Smooth muscle cell (in vitro differentiated cells): ENCODE data around the gene COX6B1. TPM values are rescaled to one million over a fixed set of nuclear protein-coding genes. Genes with fewer than 3 reads are reported as not detected.

Experiments used
- DNase-seq: peaks from one replicate; lab custom pipeline; 2025; ENCODE audit not compliant: unreplicated experiment; lab: John Stamatoyannopoulos, UW
- H2AFZ ChIP-seq: fragments of 200-600 bp; sonication (generic); 2 replicates; pipeline ENCODE4 v1.6.0; 2016; ENCODE audit warnings: antibody characterized with exemption, low read depth, mild to moderate bottlenecking
- H3F3A ChIP-seq: fragments of 200-600 bp; sonication (generic); 2 replicates; pipeline ENCODE4 v1.6.0; 2017; ENCODE audit warnings: antibody characterized with exemption, low read depth
- H3K27ac ChIP-seq: fragments of 200-600 bp; sonication (generic); 2 replicates; pipeline ENCODE4 v1.5.1; 2016; ENCODE audit warnings: low read depth, mild to moderate bottlenecking
- H3K27me3 ChIP-seq: fragments of 200-600 bp; sonication (generic); 2 replicates; pipeline ENCODE4 v1.6.1; 2016; ENCODE audit warnings: low read depth, mild to moderate bottlenecking
- H3K36me3 ChIP-seq: fragments of 200-600 bp; sonication (generic); 2 replicates; pipeline ENCODE4 v1.5.1; 2016; ENCODE audit warnings: low read depth
- H3K4me1 ChIP-seq: fragments of 200-600 bp; sonication (generic); 2 replicates; pipeline ENCODE4 v1.5.1; 2016; ENCODE audit warnings: low read depth
- H3K4me2 ChIP-seq: fragments of 200-600 bp; sonication (generic); 2 replicates; pipeline ENCODE4 v1.6.0; 2016; ENCODE audit warnings: mild to moderate bottlenecking
- H3K4me3 ChIP-seq: fragments of 200-600 bp; sonication (generic); 2 replicates; pipeline ENCODE4 v1.5.1; 2016; ENCODE audit warnings: mild to moderate bottlenecking
- H3K79me2 ChIP-seq: fragments of 200-600 bp; sonication (generic); 2 replicates; pipeline ENCODE4 v1.6.0; 2016; ENCODE audit warnings: low read depth, mild to moderate bottlenecking
- H3K9ac ChIP-seq: fragments of 200-600 bp; sonication (generic); 2 replicates; pipeline ENCODE4 v1.6.0; 2016; ENCODE audit warnings: low read depth
- H3K9me3 ChIP-seq: fragments of 200-600 bp; sonication (generic); replicated peaks from 2 replicates; pipeline ENCODE4 v1.5.1; 2016; ENCODE audit warnings: low read depth
- H4K20me1 ChIP-seq: fragments of 200-600 bp; sonication (generic); 2 replicates; pipeline ENCODE4 v1.6.0; 2016; ENCODE audit warnings: low read depth
- WGBS: methylation state at CpG from one replicate; pipeline ENCODE4 v1.1.7; 2016; ENCODE audit warnings: low lambda C conversion rate; 5-methylcytosine and 5-hydroxymethylcytosine counted together
- polyA plus RNA-seq: library from polyadenylated mRNA; unstranded; fragments of >200 nt; fragmentation: Nextera tagmentation; extraction: Ambion mirVana; gene quantifications from 2 replicates; pipeline ENCODE4 v1.2.1, GENCODE V29; 2016
- total RNA-seq: library from RNA; depleted of rRNA; stranded (reverse); fragments of >200 nt; gene quantifications from 2 replicates; pipeline ENCODE4 v1.2.3, GENCODE V29; 2014
- TF ChIP-seq, protein P1 (sequence below): fragments of 200-600 bp; sonication (generic); IDR thresholded peaks from 2 replicates; pipeline ENCODE4 v1.5.1; 2017; ENCODE audit warnings: borderline replicate concordance, mild to moderate bottlenecking, antibody characterized with exemption; ENCODE audit not compliant: insufficient read depth, poor library complexity, severe bottlenecking

Gene COX6B1
- total and polyA plus RNA-seq, 2 experiments from 2014 or later = 622 to 971 TPM

DNA sequence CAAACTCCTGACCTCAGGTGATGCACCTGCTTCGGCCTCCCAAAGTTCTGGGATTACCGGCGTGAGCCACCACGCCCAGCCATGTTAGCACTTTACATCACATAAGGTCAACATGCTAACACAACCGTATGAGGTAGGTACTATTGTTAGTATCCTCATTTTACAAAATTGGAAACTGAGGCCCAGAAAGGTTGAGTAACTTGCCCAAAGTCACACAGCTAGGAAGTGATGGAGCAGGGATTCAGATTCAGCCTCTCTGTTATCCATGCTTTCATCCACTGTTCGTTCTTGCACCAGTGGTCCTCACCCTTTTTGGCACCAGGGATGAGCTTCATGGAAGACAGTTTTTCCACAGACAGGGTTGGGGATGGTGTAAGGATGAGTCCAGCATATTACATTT is 8.6 kb downstream of the COX6B1 start:
- TF ChIP-seq, protein P1, sequence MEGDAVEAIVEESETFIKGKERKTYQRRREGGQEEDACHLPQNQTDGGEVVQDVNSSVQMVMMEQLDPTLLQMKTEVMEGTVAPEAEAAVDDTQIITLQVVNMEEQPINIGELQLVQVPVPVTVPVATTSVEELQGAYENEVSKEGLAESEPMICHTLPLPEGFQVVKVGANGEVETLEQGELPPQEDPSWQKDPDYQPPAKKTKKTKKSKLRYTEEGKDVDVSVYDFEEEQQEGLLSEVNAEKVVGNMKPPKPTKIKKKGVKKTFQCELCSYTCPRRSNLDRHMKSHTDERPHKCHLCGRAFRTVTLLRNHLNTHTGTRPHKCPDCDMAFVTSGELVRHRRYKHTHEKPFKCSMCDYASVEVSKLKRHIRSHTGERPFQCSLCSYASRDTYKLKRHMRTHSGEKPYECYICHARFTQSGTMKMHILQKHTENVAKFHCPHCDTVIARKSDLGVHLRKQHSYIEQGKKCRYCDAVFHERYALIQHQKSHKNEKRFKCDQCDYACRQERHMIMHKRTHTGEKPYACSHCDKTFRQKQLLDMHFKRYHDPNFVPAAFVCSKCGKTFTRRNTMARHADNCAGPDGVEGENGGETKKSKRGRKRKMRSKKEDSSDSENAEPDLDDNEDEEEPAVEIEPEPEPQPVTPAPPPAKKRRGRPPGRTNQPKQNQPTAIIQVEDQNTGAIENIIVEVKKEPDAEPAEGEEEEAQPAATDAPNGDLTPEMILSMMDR = no peak
- H3K9ac ChIP-seq = no peak overlapping the region
- H4K20me1 ChIP-seq = peaks cover 29% of the 10 kb centered on the region
- no peaks in the 10 kb centered on the region for H3K4me1 ChIP-seq
- H3K27ac ChIP-seq = no peak overlapping the region
- H3F3A ChIP-seq = no peaks in the 10 kb centered on the region
- no peak for DNase-seq
- H3K4me3 ChIP-seq = no peak overlapping the region
- no peaks in the 10 kb centered on the region for H3K79me2 ChIP-seq
- no peaks in the 10 kb centered on the region for H3K9me3 ChIP-seq
- WGBS = 98% methylated on average over 6 of the region's 6 CpGs
- H3K27me3 ChIP-seq = no peaks in the 10 kb centered on the region
- peaks cover 10% of the 10 kb centered on the region for H3K36me3 ChIP-seq
- H3K4me2 ChIP-seq = no peak overlapping the region
- no peak overlapping the region for H2AFZ ChIP-seq

DNA sequence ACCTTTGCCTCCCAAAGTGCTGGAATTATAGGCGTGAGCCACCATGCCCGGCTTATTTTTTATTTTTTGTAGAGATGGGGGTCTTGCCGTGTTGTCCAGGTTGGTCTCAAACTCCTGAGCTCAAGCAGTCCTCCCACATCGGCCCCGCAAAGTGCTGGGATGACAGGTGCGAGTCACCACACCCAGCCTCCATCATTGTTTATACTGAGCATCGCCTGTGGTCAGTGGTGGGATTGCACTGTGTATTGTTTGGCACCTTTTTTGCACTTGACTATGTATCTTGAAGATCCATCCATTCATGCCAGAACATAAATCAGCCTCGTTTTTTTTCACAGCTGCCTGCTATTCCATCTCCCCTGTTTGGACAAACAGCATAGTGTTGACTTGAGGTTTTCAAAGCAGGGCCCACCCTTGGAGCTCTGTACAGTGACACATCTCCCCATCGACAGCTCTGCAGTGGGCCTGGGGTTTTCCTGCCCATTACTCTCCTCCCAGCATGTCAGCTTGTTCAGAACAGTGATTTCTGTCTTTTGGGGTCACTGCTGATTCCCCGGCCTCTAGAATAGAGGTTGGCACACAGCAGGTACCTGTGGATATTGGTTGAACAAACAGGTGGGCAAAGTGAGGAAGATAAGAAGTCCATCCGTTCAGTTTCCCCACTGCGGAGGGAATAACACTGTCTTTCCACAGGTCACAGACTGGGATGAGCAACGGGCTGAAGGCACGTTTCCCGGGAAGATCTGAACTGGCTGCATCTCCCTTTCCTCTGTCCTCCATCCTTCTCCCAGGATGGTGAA is 10.0 kb downstream of the COX6B1 start:
- Histone ChIP-seq H3K4me1 (no peaks in the 10 kb centered on the region), H3K36me3 (peaks cover 10% of the 10 kb centered on the region), H3K4me2 (no peak overlapping the region), H3K9ac (no peak overlapping the region), H3K27ac (no peak overlapping the region), H3F3A (no peaks in the 10 kb centered on the region), H3K9me3 (no peaks in the 10 kb centered on the region), H4K20me1 (peaks cover 29% of the 10 kb centered on the region), H3K79me2 (no peaks in the 10 kb centered on the region), H2AFZ (no peak overlapping the region), H3K4me3 (no peak overlapping the region), H3K27me3 (no peaks in the 10 kb centered on the region)
- 94% methylated on average over 15 of the region's 15 CpGs for WGBS
- DNase-seq = no peak
- TF ChIP-seq, protein P1 = no peak

DNA sequence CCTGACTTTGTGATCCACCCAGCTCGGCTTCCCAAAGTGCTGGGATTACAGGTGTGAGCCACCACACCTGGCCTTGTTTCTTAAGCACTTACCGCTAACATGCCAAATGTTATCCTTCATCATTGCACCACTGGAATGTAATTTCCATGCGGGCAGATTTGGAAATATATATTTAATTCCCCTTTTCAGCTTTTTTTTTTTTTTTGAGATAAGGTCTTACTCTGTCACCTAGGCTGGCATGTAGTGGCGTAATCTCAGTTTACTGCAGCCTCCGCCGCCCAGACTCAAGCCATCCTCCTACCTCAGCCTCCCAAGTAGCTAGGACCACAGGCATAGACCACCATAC is 13.8 kb downstream of the COX6B1 start:
- Histone ChIP-seq H3K79me2 (no peaks in the 10 kb centered on the region), H3K9ac (no peak overlapping the region), H3K4me3 (no peak overlapping the region), H3K9me3 (no peaks in the 10 kb centered on the region), H3K4me1 (no peaks in the 10 kb centered on the region), H3K36me3 (peaks cover 10% of the 10 kb centered on the region), H3F3A (no peaks in the 10 kb centered on the region), H3K27me3 (no peaks in the 10 kb centered on the region), H4K20me1 (peaks cover 16% of the 10 kb centered on the region), H3K27ac (no peak overlapping the region), H3K4me2 (no peak overlapping the region), H2AFZ (no peak overlapping the region)
- 94% methylated on average over 6 of the region's 6 CpGs for WGBS
- no peak for DNase-seq
- TF ChIP-seq, protein P1 = no peak

DNA sequence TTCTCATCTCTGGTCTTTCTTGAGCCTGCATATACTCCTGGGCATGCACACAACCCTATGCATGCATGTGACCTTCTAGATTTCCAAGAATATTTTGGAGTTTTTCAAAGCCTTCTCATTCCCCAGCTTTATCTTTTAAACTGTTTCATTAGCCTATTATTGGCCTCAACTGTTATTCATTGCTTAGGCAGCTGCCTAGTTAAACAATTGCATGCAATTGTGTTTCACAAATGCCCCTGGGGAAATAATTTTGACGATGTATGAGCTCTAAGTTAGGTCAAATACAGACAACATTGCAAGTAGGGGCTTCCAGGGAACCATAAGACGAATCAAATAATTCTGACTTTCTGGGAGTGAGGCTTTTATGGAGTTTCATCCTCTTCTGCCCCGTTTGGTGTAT is 15.9 kb downstream of the COX6B1 start:
- Histone ChIP-seq H3K4me3 (no peak overlapping the region), H3F3A (no peaks in the 10 kb centered on the region), H2AFZ (no peak overlapping the region), H4K20me1 (peaks cover 4% of the 10 kb centered on the region), H3K9me3 (no peaks in the 10 kb centered on the region), H3K4me2 (no peak overlapping the region), H3K27ac (no peak overlapping the region), H3K4me1 (no peaks in the 10 kb centered on the region), H3K79me2 (no peaks in the 10 kb centered on the region), H3K36me3 (peaks cover 1% of the 10 kb centered on the region), H3K27me3 (no peaks in the 10 kb centered on the region), H3K9ac (no peak overlapping the region)
- DNase-seq = no peak
- TF ChIP-seq, protein P1 = no peak
- WGBS = 96% methylated on average over 3 of the region's 3 CpGs
